Testis (tissue), 3 donors: ENCODE data around the gene P4HTM. TPM values are rescaled to one million over a fixed set of nuclear protein-coding genes. Genes with fewer than 3 reads are reported as not detected.

Experiments
- DNase-seq: peaks from one replicate; pipeline ENCODE4 v3.0.0-alpha.2; 2019
- H3K27ac ChIP-seq, 2 donors: fragments of 200-600 bp; sonication (generic); one replicate each; pipeline ENCODE4 v1.5.1; 2019
- H3K27me3 ChIP-seq: fragments of 200-600 bp; sonication (generic); one replicate; pipeline ENCODE4 v1.5.1; 2019
- H3K36me3 ChIP-seq: fragments of 200-600 bp; sonication (generic); one replicate; pipeline ENCODE4 v1.5.1; 2017; ENCODE audit warnings: low read depth; ENCODE audit errors: missing control alignments
- H3K4me1 ChIP-seq: fragments of 200-600 bp; sonication (generic); one replicate; pipeline ENCODE4 v1.5.1; 2019
- H3K4me3 ChIP-seq, 2 donors: fragments of 200-600 bp; sonication (generic); one replicate each; pipeline ENCODE4 v1.5.1; 2017 to 2019
- H3K9me3 ChIP-seq: fragments of 200-600 bp; sonication (generic); one replicate; pipeline ENCODE4 v1.5.1; 2017
- CTCF ChIP-seq, 3 experiments: fragments of 450-650 bp in 2 of 3; fragments of 200-600 bp in 1 of 3; sonication (generic) in 1 of 3; IDR thresholded peaks; one replicate each; pipeline ENCODE4 v1.5.1; 2016 to 2019; ENCODE audit warnings: antibody characterized with exemption in 3 of 3, mild to moderate bottlenecking in 2 of 3, moderate library complexity in 1 of 3
- POLR2A ChIP-seq: fragments of 450-650 bp; IDR thresholded peaks from one replicate; pipeline ENCODE4 v1.6.1; 2017; ENCODE audit warnings: antibody characterized with exemption, mild to moderate bottlenecking, moderate library complexity
- whole genome bisulfite sequencing, 2 donors: methylation state at CpG; one replicate each; pipeline ENCODE4 v1.1.5; 2018; 5-methylcytosine and 5-hydroxymethylcytosine counted together
- intact Hi-C: fragments of 100-400 bp; cut with DNase I; formaldehyde crosslinking; loops from one replicate; pipeline ENCODE4 v1.15.1; 2023; ENCODE audit warnings: low total_unique reads
- polyA plus RNA-seq: library from polyadenylated mRNA; stranded (reverse); fragments of 350-450 nt; fragmentation: Illumina TruSeq; extraction: RNeasy Lipid Tissue Mini Kit (QIAGEN cat#74804); gene quantifications from one replicate; pipeline ENCODE4 v1.2.3, GENCODE V29; 2014; ENCODE audit warnings: low read depth, low replicate concordance; ENCODE audit not compliant: insufficient read depth
- total RNA-seq, 2 donors: library from RNA; depleted of rRNA; stranded (reverse); fragments of >200 nt; gene quantifications; one replicate each; pipeline ENCODE4 v1.2.3, GENCODE V29; 2016

The P4HTM gene
- total and polyA plus RNA-seq, 3 donors from 2014 or later = 52.3 to 122 (median 107) TPM

- no peak for DNase-seq
- Histone ChIP-seq H3K4me3 (no peak overlapping the region), H3K27me3 (no peaks in the 10 kb centered on the region), H3K36me3 (no peaks in the 10 kb centered on the region), H3K4me1 (peaks cover 35% of the 10 kb centered on the region), H3K9me3 (no peaks in the 10 kb centered on the region), H3K27ac (no peak overlapping the region)
- 64 to 68% methylated on average over 5 to 6 of the region's 6 CpGs for WGBS, 2 donors
- TF ChIP-seq POLR2A = no peak
- no peak for TF ChIP-seq CTCF (IDR thresholded peaks at IDR 0.05)
- intact Hi-C loops = no loop called here
Measured at GRCh38 chr3:49015765-49016164, 25.7 kb downstream of the P4HTM start.

GRCh38 chr3:49016414-49017228 is 26.6 kb downstream of the P4HTM start:
- intact Hi-C loops = no loop called here
- Histone ChIP-seq H3K27me3 (no peaks in the 10 kb centered on the region), H3K27ac (no peak overlapping the region), H3K4me1 (peaks cover 35% of the 10 kb centered on the region), H3K9me3 (no peaks in the 10 kb centered on the region), H3K4me3 (no peak overlapping the region), H3K36me3 (no peaks in the 10 kb centered on the region)
- WGBS, 2 donors = 79 to 88% methylated on average over 6 of the region's 6 CpGs
- no peak for DNase-seq
- TF ChIP-seq POLR2A = no peak
- TF ChIP-seq CTCF (IDR thresholded peaks at IDR 0.05) = no peak

GRCh38 chr3:49017229-49017970 is 27.4 kb downstream of the P4HTM start:
- TF ChIP-seq CTCF (IDR thresholded peaks at IDR 0.05) (no peak), POLR2A (no peak)
- H3K4me1 ChIP-seq = peaks cover 35% of the 10 kb centered on the region
- intact Hi-C loops = no loop called here
- H3K27ac ChIP-seq = peak overlapping the region in 1 of 2 donors; percentile 23
- WGBS, 2 donors = 7 to 21% methylated on average over 7 to 23 of the region's 23 CpGs
- no peaks in the 10 kb centered on the region for H3K9me3 ChIP-seq
- DNase-seq = no peak
- no peaks in the 10 kb centered on the region for H3K27me3 ChIP-seq
- H3K36me3 ChIP-seq = no peaks in the 10 kb centered on the region
- peak overlapping the region; percentile 80 for H3K4me3 ChIP-seq

GRCh38 chr3:49017971-49018706 is 28.1 kb downstream of the P4HTM start, which contains the start of gene DALRD3:
DALRD3 (minus strand) TSS chr3:49018580; CDS start chr3:49018564, 16 bp downstream.
- intact Hi-C loops = no loop called here
- peak within 1 kb of the TSS; percentile 66 to 99 for H3K27ac ChIP-seq
- peaks cover 39% of the 10 kb centered on the region for H3K4me1 ChIP-seq
- peak; percentile 84 for DNase-seq
- H3K4me3 ChIP-seq = peak within 1 kb of the TSS; percentile 80 to 93
- no peaks in the 10 kb centered on the region for H3K27me3 ChIP-seq
- H3K36me3 ChIP-seq = no peaks in the 10 kb centered on the region
- WGBS, 2 donors = 0 to 1% methylated on average over 40 to 76 of the region's 85 CpGs
- no peaks in the 10 kb centered on the region for H3K9me3 ChIP-seq
- no peak for TF ChIP-seq CTCF (IDR thresholded peaks at IDR 0.05)
- no peak for TF ChIP-seq POLR2A
